Mononuclear cell (primary cell): ENCODE data around the gene ARHGAP10. TPM values are rescaled to one million over a fixed set of nuclear protein-coding genes. Genes with fewer than 3 reads are reported as not detected.
"Not testable (repeated sequence)": the region's sequence is repeated elsewhere in the genome, so short reads cannot be mapped to it uniquely, and the experiment has no call there.

Source experiments
- H3K27me3 ChIP-seq: 2 replicates; pipeline ENCODE4 v1.6.0; 2011; ENCODE audit warnings: low read length, control low read depth; ENCODE audit not compliant: insufficient read depth
- H3K4me1 ChIP-seq: 2 replicates; pipeline ENCODE4 v1.5.1; 2011; ENCODE audit warnings: mild to moderate bottlenecking, low read length, control low read depth; ENCODE audit not compliant: insufficient read depth
- H3K4me3 ChIP-seq: 2 replicates; pipeline ENCODE4 v1.5.1; 2011; ENCODE audit warnings: mild to moderate bottlenecking, low read length, moderate library complexity
- H3K9me3 ChIP-seq: 2 replicates; pipeline ENCODE4 v1.5.1; 2011; ENCODE audit warnings: low read depth, mild to moderate bottlenecking, control low read depth, low read length
- total RNA-seq: library from RNA; depleted of rRNA; stranded (reverse); fragments of >200 nt; gene quantifications from one replicate; pipeline ENCODE4 v1.2.3, GENCODE V29; 2012

The ARHGAP10 gene
- total RNA-seq, 1 donor: 10.6 TPM

DNA sequence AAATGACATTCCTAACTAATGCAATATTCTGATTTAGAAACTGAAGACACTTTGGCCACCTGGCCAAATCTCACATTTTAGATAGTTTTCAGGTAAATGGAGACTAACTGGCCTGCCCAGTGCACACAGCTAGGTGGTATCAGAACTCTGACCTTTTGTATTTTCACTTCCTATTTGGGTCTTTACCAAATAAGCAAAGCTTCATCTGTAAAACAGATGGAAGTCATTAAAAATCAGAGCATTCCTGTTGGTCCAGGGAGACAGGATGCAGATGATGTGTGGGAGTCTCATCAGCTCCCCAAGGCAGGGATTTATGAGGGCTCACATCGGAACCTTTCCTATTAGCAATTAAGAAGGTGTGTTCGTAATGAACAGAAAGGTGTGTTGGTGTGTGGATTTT lies 57.7 kb downstream of the ARHGAP10 start:
- no peaks in the 10 kb centered on the region for H3K9me3 ChIP-seq
- H3K27me3 ChIP-seq: no peaks in the 10 kb centered on the region
- no peak overlapping the region for H3K4me3 ChIP-seq
- peaks cover 8% of the 10 kb centered on the region for H3K4me1 ChIP-seq

- Histone ChIP-seq H3K27me3 (no peaks in the 10 kb centered on the region), H3K4me1 (peaks cover 12% of the 10 kb centered on the region), H3K4me3 (no peak overlapping the region), H3K9me3 (no peaks in the 10 kb centered on the region)
These were observed 58.5 kb downstream of the ARHGAP10 start for GRCh38 chr4:147790412-147790811.

- H3K9me3 ChIP-seq: no peaks in the 10 kb centered on the region
- no peak overlapping the region for H3K4me3 ChIP-seq
- peaks cover 12% of the 10 kb centered on the region for H3K4me1 ChIP-seq
- H3K27me3 ChIP-seq: no peaks in the 10 kb centered on the region
These were observed 59.5 kb downstream of the ARHGAP10 start for GRCh38 chr4:147791341-147791740.

DNA sequence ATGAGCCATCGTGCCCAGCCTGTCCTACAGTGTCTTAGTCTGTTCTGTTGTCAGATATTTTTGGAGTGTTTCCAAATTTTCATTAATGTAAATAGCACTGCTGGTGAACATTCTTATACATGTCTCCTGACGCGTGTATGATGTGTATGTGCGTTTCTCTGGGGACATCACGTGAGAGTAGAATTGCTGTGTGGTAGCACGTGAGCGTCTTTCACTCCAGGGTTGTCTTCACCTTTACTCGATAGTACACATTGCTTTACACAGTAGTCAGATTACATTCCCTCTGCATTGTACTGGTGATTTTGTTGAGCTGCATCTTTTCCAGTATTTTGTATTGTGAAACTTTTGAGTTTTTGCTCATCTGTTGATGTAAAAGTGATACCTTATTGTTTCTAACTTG lies 60.0 kb downstream of the ARHGAP10 start:
- peaks cover 12% of the 10 kb centered on the region for H3K4me1 ChIP-seq
- no peak overlapping the region for H3K4me3 ChIP-seq
- H3K27me3 ChIP-seq: no peaks in the 10 kb centered on the region
- H3K9me3 ChIP-seq: no peaks in the 10 kb centered on the region

- Histone ChIP-seq H3K4me3 (no peak overlapping the region), H3K27me3 (no peaks in the 10 kb centered on the region), H3K4me1 (peaks cover 12% of the 10 kb centered on the region), H3K9me3 (no peaks in the 10 kb centered on the region)
These were observed 61.9 kb downstream of the ARHGAP10 start for GRCh38 chr4:147793569-147794313.

- Histone ChIP-seq H3K4me3 (no peak overlapping the region), H3K27me3 (no peaks in the 10 kb centered on the region), H3K9me3 (no peaks in the 10 kb centered on the region), H3K4me1 (peaks cover 15% of the 10 kb centered on the region)
These were observed 62.4 kb downstream of the ARHGAP10 start for GRCh38 chr4:147794314-147794680.

DNA sequence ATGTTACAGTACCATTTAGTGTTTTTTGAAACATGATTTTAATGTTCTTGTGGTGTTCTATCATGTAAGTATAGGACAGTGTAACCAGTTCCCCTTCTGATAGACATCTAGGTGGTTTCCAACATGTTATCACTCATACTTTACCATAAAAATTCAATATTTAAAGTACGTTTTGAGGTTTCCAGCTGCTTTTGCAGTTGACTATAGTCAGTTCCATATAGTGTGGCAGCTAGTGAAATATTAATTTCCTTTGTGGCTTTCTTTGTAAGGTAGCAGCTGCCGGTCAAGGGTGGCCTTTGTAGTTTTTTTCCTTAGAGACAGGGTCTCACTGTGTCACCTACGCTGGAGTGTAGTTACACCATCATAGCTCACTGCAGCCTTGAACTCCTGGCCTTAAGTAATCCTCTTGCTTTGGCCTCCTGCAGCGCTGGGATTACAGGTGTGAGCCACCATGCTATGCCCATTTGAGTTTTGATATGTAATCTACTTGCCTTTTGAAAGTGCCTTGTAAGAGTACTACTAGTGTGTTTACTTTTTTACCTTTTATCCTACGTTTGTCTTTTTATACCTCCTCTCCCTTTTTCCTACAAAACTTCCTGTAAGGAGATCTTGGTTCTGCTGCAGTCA lies 63.0 kb downstream of the ARHGAP10 start:
- Histone ChIP-seq H3K4me1 (peaks cover 22% of the 10 kb centered on the region), H3K9me3 (no peaks in the 10 kb centered on the region), H3K4me3 (no peak overlapping the region)

DNA sequence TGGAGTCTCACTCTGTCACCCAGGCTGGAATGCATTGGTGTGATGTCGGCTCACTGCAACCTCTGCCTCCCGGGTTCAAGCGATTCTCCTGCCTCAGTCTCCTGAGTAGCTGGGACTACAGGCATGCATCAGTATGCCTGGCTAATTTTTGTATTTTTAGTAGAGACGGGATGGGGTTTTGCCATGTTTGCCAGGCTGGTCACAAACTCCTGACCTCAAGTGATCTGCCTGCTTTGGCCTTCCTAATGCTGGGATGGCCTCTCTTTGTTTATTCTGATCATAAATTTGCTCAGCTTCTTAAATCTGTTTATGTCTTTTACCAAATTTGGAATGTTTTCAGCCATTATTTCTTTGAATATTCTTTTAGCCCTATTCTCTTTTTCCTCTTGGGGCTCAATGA lies 67.2 kb downstream of the ARHGAP10 start:
- H3K9me3 ChIP-seq, H3K27me3 ChIP-seq, H3K4me3 ChIP-seq: not testable (repeated sequence)
- peaks cover 22% of the 10 kb centered on the region for H3K4me1 ChIP-seq

More for the DNA sequence above, 63.0 kb downstream of the ARHGAP10 start:
- H3K27me3 ChIP-seq: no peaks in the 10 kb centered on the region

- Histone ChIP-seq H3K9me3 (no peaks in the 10 kb centered on the region), H3K27me3 (no peaks in the 10 kb centered on the region), H3K4me1 (peaks cover 19% of the 10 kb centered on the region), H3K4me3 (no peak overlapping the region)
These were observed 68.2 kb downstream of the ARHGAP10 start for GRCh38 chr4:147799986-147800555.

- Histone ChIP-seq H3K4me3 (no peak overlapping the region), H3K4me1 (peaks cover 19% of the 10 kb centered on the region), H3K9me3 (no peaks in the 10 kb centered on the region), H3K27me3 (no peaks in the 10 kb centered on the region)
These were observed 69.9 kb downstream of the ARHGAP10 start for GRCh38 chr4:147801820-147802219.

DNA sequence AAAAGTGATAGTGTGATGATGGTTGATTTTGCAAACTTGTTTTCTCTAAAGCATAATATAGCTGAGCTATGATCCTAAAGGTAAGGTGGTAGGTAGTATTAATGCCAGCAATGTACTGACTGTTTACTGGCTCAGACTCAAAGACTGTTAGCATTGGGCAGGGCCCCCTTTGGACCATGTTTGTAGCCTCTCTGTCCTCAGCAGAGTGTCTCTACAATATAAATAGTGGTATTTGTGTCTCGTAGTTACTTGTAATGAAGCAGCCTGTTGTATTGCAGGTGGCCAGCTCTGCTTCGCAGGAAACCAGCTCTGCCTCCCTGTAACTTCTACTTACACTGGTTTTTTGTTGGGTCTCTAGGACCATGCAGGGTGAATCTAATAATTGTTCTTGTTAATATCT lies 70.5 kb downstream of the ARHGAP10 start:
- Histone ChIP-seq H3K4me1 (peaks cover 19% of the 10 kb centered on the region), H3K27me3 (no peaks in the 10 kb centered on the region), H3K9me3 (no peaks in the 10 kb centered on the region), H3K4me3 (no peak overlapping the region)

GRCh38 chr4:147805946-147806345 lies 74.1 kb downstream of the ARHGAP10 start:
- Histone ChIP-seq H3K9me3 (no peaks in the 10 kb centered on the region), H3K27me3 (no peaks in the 10 kb centered on the region), H3K4me1 (peaks cover 5% of the 10 kb centered on the region), H3K4me3 (no peak overlapping the region)

GRCh38 chr4:147808447-147808846 lies 76.6 kb downstream of the ARHGAP10 start:
- Histone ChIP-seq H3K4me1 (peaks cover 5% of the 10 kb centered on the region), H3K27me3 (no peaks in the 10 kb centered on the region), H3K9me3 (no peaks in the 10 kb centered on the region), H3K4me3 (no peak overlapping the region)

DNA sequence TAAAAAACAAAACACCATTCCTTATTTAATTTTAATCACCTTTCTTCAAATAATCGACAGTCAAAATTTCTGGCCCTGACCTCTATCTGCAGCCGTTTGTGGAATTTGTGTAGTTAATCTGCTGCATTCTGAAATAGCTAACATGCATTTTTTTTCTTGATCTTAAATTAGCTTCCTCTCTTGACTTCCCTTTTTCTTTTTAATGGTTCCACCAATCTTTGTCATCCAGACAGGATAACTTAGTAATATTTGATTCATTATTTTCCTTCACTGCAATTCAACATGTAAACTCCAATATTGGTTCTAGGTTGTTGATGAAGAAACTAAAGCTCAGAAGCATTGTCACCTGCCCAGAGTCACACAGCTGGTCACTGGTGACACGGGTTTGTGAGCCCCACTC lies 77.3 kb downstream of the ARHGAP10 start:
- Histone ChIP-seq H3K9me3 (no peaks in the 10 kb centered on the region), H3K27me3 (no peaks in the 10 kb centered on the region), H3K4me3 (no peak overlapping the region), H3K4me1 (peaks cover 5% of the 10 kb centered on the region)

- H3K9me3 ChIP-seq: no peaks in the 10 kb centered on the region
- no peak overlapping the region for H3K4me3 ChIP-seq
- peaks cover 24% of the 10 kb centered on the region for H3K4me1 ChIP-seq
- no peaks in the 10 kb centered on the region for H3K27me3 ChIP-seq
These were observed 80.0 kb downstream of the ARHGAP10 start for GRCh38 chr4:147811878-147812277.
